Urothelium cell line (cell line): ENCODE data around the gene IYD.
"Not testable (repeated sequence)": the region's sequence is repeated elsewhere in the genome, so short reads cannot be mapped to it uniquely, and the experiment has no call there.

Experiments
- DNase-seq: peaks from one replicate; pipeline ENCODE4 v3.0.0; 2011; ENCODE audit warnings: low spot score, mixed read lengths
- FAIRE-seq: peaks from 2 replicates; lab custom pipeline; 2011; peaks lifted over from hg19 to GRCh38; lab: Jason Lieb, UNC

IYD gene

DNA sequence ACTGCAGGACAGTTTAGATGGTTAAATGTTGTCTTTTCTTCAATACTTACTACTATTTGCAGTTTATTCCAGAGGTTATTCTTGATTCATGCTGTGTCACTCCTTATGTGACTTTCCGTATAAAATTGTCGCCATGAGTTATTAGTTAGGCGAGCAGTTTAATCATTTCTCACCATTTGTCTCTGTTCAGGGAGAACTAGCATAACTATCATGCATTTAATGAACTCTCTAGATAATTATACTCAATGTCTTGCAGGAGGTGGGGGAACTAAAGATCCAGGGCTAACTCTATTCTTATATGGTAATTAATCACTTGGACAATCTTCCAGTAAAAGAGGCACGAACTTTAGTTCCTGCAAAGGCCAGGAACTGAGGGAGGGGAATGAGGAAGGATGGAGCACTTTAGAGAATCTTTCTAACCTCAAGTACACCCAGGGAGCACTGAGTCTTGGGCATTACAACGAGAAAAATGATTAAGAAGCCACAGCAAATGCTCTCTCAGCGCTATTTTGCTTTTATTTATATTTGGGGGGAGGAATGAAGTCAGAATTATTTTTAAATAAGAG lies 58.3 kb downstream of the IYD start:
- no peak for DNase-seq
- FAIRE-seq: no peak

DNA sequence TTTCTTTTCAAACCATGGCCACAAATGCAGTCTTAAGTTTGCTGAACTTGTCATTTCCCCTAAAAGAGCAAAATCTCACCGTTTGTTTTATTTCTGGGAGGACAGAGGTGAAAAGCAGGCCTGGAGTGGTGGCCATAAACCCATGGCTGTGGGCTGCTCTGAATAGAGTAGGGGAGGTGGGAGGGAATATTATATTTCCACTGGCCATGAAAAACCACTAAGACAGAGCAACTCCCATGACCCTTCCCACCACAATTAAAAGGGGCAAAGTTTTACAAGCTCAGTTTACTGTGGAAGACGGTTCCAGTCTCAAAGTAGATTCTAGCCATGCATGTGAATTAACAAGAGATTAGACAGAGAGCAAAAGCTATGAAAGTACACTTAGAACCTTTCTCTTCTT lies 59.0 kb downstream of the IYD start:
- DNase-seq: no peak
- FAIRE-seq: no peak

DNA sequence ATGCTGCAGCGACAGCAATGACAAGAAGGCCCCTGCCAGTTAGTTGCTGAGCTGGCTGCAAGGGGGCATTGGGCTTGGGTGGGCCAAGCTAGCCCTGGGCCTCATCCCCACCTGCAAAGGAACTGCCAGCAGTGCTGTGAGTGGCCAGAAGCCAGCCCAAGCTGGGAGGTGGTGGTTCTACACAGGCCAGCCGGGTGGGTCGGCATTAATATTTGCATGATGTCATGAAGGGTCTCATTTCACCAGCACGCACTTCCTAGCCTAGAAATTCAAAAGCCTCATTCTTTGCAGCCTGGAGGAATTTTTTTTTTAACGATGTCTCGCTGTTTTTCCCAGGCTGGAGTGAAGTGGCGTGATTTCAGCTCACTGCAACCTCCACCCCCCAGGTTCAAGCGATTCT lies 62.0 kb downstream of the IYD start:
- DNase-seq (no peak), FAIRE-seq (no peak)

DNA sequence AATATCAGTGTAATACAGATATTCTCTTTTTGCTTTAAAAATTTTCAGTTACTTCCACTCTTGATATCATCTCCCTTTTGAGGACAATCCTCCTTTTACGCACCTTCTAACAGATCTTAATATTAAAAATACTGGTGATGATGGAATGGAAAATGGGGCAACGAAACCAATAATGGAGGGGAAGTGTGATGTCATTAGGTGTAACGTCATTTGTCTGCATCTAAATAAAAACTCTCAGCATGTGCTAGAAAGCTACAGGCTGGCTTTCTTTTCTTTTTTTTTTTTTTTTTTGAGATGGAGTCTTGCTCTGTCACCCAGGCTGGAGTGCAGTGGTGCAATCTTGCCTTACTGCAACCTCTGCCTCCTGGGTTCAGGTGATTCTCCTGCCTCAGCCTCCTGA lies 66.5 kb downstream of the IYD start:
- FAIRE-seq (no peak), DNase-seq (no peak)

DNA sequence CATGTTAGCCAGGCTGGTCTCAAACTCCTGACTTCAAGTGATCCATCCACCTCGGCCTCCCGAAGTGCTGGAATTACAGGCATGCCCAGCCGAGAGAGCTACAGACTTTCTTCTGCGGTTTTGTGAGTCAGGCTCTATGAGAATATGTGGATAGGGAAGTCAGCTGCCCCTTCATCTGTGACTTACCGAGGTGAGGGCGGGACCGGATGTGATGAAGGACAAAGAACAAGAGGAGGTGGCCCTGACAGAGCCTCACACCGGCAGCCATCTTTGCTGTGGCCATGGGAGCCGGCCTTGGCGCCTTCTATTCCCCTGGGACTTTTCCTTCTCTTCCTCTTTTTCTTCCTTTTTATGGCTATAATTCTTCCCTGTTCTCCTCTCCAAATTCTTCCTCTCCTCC lies 67.0 kb downstream of the IYD start:
- FAIRE-seq (no peak), DNase-seq (peak; percentile 76)

DNA sequence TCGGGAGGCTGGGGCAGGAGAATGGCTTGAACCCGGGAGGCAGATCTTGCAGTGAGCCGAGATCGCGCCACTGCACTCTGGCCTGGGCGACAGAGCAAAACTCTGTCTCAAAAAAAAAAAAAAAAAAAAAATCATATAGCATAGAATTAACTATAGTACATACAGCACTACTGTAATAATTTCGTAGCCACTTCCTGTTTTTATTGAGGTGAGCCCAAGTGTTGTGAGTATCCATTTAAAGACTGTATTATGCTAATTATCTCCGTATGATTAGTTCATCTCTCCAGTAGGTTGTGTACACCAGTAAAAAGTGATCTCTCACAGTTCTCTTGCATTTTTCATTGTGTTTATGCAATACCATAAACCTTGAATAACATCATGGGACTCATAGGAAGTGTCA lies 70.6 kb downstream of the IYD start:
- FAIRE-seq (no peak), DNase-seq (no peak)

DNA sequence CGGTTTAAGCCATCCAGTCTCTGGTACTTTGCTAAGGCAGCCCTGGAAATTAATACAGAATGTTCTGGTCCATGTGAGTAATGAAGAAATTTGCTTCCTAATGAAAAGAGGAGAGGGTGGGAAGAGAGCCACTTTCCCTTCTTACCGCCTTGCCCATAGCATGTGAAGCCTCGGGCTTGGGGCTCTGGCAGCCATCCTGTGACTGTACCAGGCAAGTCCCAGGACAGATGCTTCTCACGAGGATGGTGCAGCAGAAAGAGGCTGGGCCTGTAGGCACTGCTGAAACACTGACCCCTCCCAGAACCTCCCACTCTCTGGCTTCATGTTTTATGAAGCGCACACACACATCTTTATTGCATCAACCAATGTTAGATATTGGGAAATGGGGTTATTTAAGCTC lies 74.8 kb downstream of the IYD start:
- no peak for DNase-seq
- FAIRE-seq: no peak

DNA sequence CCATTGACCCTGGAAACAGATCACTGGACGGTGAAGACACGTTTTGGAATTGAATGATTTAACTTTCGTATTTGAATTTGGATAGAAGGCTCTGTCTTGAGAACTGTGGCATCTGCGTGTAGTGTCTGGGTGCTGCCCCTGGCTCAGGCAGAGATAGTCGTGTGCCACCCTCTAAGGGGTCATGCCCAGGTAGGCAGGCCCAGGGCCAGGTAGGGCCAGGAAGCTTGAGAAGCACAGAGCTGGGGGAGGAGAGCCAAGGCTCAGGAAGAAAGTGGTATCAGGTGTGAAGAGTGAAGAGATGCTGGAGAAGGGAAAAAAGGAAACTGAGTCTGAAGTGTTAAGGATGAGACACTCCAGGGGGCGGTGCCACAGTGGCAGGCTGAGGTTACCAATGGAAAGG lies 75.5 kb downstream of the IYD start:
- no peak for DNase-seq

DNA sequence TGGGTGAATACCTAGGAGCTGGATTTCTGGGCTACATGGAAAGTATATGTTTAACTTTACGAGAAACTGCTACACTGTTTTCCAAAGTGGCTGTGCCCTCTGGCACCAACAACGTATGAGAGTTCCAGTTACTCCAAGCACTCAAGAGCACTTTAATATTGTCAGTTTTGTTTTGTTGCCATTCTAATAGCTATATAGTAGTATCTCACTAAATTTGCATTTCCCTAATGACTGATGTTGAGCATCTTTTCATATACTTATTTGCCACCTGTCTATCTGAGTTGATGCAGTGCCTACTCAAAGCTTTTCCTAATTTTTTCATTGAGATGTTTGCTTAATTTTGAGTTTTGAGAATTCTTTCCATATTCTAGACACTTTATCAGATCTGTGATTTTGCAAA lies 76.7 kb downstream of the IYD start:
- FAIRE-seq (no peak), DNase-seq (no peak)

More for the DNA sequence above, 75.5 kb downstream of the IYD start:
- no peak for FAIRE-seq

DNA sequence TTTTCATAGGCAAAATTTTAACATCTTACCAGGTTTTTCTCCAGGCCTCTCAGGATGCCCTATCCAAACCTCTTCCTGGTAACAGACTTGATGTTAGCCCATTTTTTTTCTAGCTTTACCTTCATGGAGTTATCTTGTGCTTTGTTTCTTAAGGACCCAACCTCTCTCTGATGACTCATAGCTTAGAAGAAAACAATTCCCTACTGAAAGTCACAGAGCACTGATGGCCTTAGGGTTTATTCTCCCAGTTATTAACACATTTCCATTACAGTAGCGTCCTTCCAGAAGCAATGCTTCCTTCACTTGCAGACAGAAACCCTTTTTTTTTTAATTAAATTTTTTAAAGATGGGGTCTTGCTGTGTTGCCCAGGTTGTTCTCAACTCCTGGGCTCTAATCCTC lies 79.4 kb downstream of the IYD start:
- DNase-seq (no peak), FAIRE-seq (no peak)

DNA sequence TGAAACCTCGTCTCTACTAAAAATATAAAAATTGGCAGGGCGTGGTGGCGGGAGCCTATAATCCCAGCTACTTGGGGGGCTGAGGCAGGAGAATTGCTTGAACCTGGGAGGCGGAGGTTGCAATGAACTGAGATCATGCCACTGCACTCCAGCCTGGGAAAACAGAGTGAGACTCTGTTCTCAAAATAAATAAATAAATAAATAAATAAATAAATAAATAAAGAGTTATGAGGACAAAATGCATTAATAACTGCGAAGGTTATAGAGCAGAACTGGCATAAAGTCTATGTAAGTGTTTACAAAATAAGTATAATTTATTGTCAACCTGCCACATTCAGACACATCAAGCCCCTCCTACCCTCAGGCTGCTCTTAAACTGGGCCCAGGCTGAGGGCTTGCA lies 80.2 kb downstream of the IYD start:
- FAIRE-seq, DNase-seq: not testable (repeated sequence)

DNA sequence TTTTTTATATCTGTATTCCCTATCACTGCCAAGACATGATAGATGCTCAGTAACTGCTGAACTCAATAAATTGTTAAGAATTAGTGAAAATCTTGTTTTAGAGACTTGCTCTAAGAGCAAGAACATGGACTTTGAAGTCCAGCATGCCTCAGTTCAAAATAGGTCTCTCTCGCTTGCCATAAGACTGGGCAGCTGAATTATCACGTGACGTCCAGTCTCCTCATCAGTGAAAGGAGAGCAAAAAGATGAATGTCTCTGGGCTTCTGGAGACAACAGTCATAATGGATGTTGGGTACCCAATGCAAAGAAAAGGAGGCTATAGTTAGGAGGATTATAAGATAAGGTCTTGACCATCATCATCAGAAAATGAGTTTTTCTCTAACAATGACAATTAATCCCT lies 82.1 kb downstream of the IYD start:
- DNase-seq: no peak
- FAIRE-seq: no peak

DNA sequence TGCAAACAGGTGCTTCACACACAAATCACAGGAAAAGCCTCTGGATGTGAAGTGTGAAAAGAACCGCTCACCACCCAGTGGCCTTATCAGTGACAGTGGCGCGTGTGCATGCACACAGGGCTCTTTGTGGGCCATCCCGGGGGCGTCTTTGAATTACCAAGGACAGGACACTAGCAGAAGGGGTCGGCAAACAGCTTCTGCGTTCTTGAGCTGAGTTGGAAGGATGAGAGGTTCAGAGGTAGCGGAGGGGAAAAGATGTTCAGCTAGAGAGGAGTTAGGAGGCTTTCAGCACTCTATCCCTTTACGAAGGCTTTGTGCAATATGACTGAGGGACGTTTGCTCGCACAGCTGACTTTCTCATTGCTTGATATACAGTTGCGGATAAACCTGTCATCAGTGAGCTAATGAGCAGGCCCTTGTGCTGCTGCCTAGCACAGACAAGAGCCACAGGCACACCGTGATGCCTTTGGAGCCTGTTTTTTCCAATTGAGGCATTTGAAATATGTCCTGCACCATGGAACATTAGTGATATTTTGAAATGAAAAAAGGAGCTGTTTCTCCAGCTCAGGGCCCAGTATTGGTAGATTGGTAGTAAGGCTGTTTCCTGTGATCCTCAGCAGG lies 83.1 kb downstream of the IYD start:
- no peak for DNase-seq
- FAIRE-seq: no peak

DNA sequence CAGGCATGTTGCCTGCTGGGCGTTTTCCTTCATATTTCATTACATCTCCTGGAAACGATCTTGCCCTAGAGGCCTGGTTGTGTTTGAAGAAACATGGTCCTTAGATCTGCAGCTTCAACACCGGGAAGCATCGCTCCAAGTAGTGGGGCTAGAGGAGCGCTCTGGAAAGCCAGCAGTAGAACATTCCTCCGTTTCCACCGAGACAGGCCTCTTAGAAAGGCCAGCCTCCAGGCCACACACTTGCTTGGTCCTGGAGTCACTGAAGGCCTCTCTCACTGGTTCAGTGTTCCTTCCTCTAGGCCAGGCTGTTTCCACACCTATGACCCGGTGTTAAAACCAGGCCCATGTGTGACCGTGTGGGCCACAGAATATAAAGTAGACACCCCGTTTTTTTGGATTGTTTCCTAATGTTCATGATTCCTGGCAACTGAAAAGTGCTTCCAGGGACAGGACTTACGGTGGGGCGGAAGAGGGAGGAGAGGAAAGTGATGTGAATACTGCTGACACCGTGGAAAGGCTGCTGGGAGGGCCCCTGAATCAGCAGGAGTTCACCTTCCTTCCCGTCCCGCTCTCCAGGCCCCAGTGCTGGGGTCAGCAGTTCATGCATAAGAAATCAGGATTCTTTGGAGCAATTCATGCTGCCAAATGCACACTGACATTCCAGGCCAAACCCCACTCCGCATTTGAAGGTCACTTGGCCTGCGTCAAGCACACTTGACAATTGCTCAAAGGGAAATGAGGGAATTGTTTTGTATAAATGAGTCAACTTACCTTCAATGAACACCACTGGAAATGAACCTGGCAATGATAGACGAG lies 83.8 kb downstream of the IYD start:
- FAIRE-seq: no peak
- DNase-seq: no peak

DNA sequence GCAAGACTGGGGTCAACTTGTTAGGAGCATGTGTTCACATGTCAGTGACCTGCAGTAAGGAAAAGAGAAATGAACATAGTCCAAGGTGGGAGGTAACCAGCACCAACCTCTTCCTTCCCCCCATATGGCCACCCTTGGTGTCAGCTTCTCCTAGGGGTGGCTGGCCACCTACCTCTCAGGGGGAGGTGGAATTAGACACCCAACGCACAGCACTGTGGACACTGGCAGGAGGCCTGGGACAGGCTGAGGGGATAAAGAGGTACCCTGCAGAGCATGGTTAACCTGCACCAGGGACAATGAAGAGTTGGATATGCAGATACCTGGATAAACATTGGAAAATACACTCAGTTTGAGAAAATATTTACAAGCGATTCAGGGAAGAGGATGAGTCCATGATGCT lies 84.5 kb downstream of the IYD start:
- DNase-seq: no peak
- peak; percentile 65 for FAIRE-seq
